ENCODE data around the gene ZNF367. TPM values are rescaled to one million over a fixed set of nuclear protein-coding genes. Genes with fewer than 3 reads are reported as not detected.

The ZNF367 gene
- total RNA-seq, 1 donor from 2014 or later: 18.0 TPM

- H3K9me3 ChIP-seq (ENCODE audit: low read depth): no peaks in the 10 kb centered on the region
- H3K4me1 ChIP-seq: no peaks in the 10 kb centered on the region
- H3K9ac ChIP-seq: no peak overlapping the region
- H3K36me3 Mint-ChIP-seq: no peaks in the 10 kb centered on the region
- H3F3A ChIP-seq (ENCODE audit: low read depth): no peaks in the 10 kb centered on the region
- H3K27me3 Mint-ChIP-seq (ENCODE audit: insufficient read depth, low read depth): peaks cover 3% of the 10 kb centered on the region
- no peaks in the 10 kb centered on the region for H3K79me2 ChIP-seq (ENCODE audit: low read depth)
- TF ChIP-seq EZH2 (IDR thresholded peaks at IDR 0.05): no peak
- no peak for TF ChIP-seq EZH2phosphoT487 (IDR thresholded peaks at IDR 0.05)
- TF ChIP-seq, protein P1, sequence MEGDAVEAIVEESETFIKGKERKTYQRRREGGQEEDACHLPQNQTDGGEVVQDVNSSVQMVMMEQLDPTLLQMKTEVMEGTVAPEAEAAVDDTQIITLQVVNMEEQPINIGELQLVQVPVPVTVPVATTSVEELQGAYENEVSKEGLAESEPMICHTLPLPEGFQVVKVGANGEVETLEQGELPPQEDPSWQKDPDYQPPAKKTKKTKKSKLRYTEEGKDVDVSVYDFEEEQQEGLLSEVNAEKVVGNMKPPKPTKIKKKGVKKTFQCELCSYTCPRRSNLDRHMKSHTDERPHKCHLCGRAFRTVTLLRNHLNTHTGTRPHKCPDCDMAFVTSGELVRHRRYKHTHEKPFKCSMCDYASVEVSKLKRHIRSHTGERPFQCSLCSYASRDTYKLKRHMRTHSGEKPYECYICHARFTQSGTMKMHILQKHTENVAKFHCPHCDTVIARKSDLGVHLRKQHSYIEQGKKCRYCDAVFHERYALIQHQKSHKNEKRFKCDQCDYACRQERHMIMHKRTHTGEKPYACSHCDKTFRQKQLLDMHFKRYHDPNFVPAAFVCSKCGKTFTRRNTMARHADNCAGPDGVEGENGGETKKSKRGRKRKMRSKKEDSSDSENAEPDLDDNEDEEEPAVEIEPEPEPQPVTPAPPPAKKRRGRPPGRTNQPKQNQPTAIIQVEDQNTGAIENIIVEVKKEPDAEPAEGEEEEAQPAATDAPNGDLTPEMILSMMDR (IDR thresholded peaks at IDR 0.05): no peak
- H3K4me2 ChIP-seq: no peak overlapping the region
- H4K20me1 ChIP-seq (ENCODE audit: low read depth): no peaks in the 10 kb centered on the region
- peaks cover 4% of the 10 kb centered on the region for H3K4me1 Mint-ChIP-seq
- H3K27ac Mint-ChIP-seq: no peak overlapping the region
- H2AFZ ChIP-seq (replicated peaks): no peak overlapping the region
- H3K4me3 ChIP-seq: no peak overlapping the region
- no peak overlapping the region for H3K27ac ChIP-seq
- H3K36me3 ChIP-seq: no peaks in the 10 kb centered on the region
- no peaks in the 10 kb centered on the region for H3K9me3 Mint-ChIP-seq
- no peaks in the 10 kb centered on the region for H3K27me3 ChIP-seq
- DNase-seq (ENCODE audit: low spot score): no peak
- H3K4me3 Mint-ChIP-seq: no peak overlapping the region
These were observed 24.3 kb upstream of the ZNF367 start for GRCh38 chr9:96442491-96442890.

GRCh38 chr9:96441798-96442445 lies 23.8 kb upstream of the ZNF367 start:
- Histone ChIP-seq H2AFZ (replicated peaks) (no peak overlapping the region), H3K27me3 (no peaks in the 10 kb centered on the region), H3F3A (ENCODE audit: low read depth) (no peaks in the 10 kb centered on the region), H4K20me1 (ENCODE audit: low read depth) (no peaks in the 10 kb centered on the region), H3K27ac (no peak overlapping the region), H3K4me3 (no peak overlapping the region), H3K9ac (no peak overlapping the region), H3K79me2 (ENCODE audit: low read depth) (no peaks in the 10 kb centered on the region), H3K4me1 (no peaks in the 10 kb centered on the region), H3K9me3 (ENCODE audit: low read depth) (no peaks in the 10 kb centered on the region), H3K36me3 (no peaks in the 10 kb centered on the region), H3K4me2 (no peak overlapping the region)
- Mint-ChIP-seq H3K9me3 (no peaks in the 10 kb centered on the region), H3K4me1 (peaks cover 5% of the 10 kb centered on the region), H3K4me3 (no peak overlapping the region), H3K27ac (no peak overlapping the region), H3K27me3 (ENCODE audit: insufficient read depth, low read depth) (peaks cover 3% of the 10 kb centered on the region), H3K36me3 (no peaks in the 10 kb centered on the region)
- no peak for DNase-seq (ENCODE audit: low spot score)
- TF ChIP-seq EZH2phosphoT487 (IDR thresholded peaks at IDR 0.05): no peak
- TF ChIP-seq, protein P1 (IDR thresholded peaks at IDR 0.05): peak; percentile 42

- no peaks in the 10 kb centered on the region for H3K79me2 ChIP-seq (ENCODE audit: low read depth)
- H3F3A ChIP-seq (ENCODE audit: low read depth): no peaks in the 10 kb centered on the region
- no peak overlapping the region for H3K4me2 ChIP-seq
- no peaks in the 10 kb centered on the region for H4K20me1 ChIP-seq (ENCODE audit: low read depth)
- H3K9me3 Mint-ChIP-seq: no peaks in the 10 kb centered on the region
- no peaks in the 10 kb centered on the region for H3K27me3 ChIP-seq
- H3K9ac ChIP-seq: no peak overlapping the region
- no peaks in the 10 kb centered on the region for H3K36me3 Mint-ChIP-seq
- no peak overlapping the region for H3K4me3 Mint-ChIP-seq
- no peaks in the 10 kb centered on the region for H3K9me3 ChIP-seq (ENCODE audit: low read depth)
- peaks cover 5% of the 10 kb centered on the region for H3K27me3 Mint-ChIP-seq (ENCODE audit: insufficient read depth, low read depth)
- no peaks in the 10 kb centered on the region for H3K36me3 ChIP-seq
- no peak overlapping the region for H3K27ac Mint-ChIP-seq
- H3K4me1 ChIP-seq: no peaks in the 10 kb centered on the region
- DNase-seq (ENCODE audit: low spot score): no peak
- H3K4me3 ChIP-seq: no peak overlapping the region
- no peak overlapping the region for H2AFZ ChIP-seq (replicated peaks)
- no peak overlapping the region for H3K27ac ChIP-seq
- TF ChIP-seq, protein P1 (IDR thresholded peaks at IDR 0.05): no peak
- no peak for TF ChIP-seq EZH2phosphoT487 (IDR thresholded peaks at IDR 0.05)
- TF ChIP-seq EZH2 (IDR thresholded peaks at IDR 0.05): no peak
- peaks cover 9% of the 10 kb centered on the region for H3K4me1 Mint-ChIP-seq
These were observed 22.6 kb upstream of the ZNF367 start for GRCh38 chr9:96440671-96441199.
